IMR-90 (cell line): Measurements from ENCODE around the gene TRAPPC2L. TPM values are rescaled to one million over a fixed set of nuclear protein-coding genes. Genes with fewer than 3 reads are reported as not detected.

Source experiments
- ATAC-seq: fragments of 200-7000 bp; cut with Tn5 transposase; 2 replicates; pipeline ENCODE4 v1.9.1; 2020; ENCODE audit warnings: low read depth, mild to moderate bottlenecking, moderate library complexity
- BruUV-seq: library from RNA; stranded (reverse); fragments of 400-500 nt; replicated peaks from 2 replicates; lab custom pipeline; 2021; lab: Mats Ljungman, UMichigan
- CTCF ChIA-PET: fragments of 300-600 bp; formaldehyde crosslinking; extraction: SDS; loops from one replicate; lab custom pipeline; 2021; ENCODE audit warnings: antibody characterized with exemption; lab: Yijun Ruan, JAX
- POLR2A ChIA-PET: fragments of 300-600 bp; sonication (Branson Sonifier 250); formaldehyde crosslinking; loops from one replicate; lab custom pipeline; 2022; ENCODE audit warnings: antibody characterized with exemption; ENCODE audit not compliant: unreplicated experiment; lab: Charles Lee
- DNase-seq: peaks from one replicate; pipeline ENCODE4 v3.0.0; 2013
- H2AFZ ChIP-seq: replicated peaks from 2 replicates; pipeline ENCODE3; 2013; ENCODE audit warnings: low read length, mild to moderate bottlenecking; ENCODE audit not compliant: poor library complexity
- H2AK5ac ChIP-seq: 2 replicates; pipeline ENCODE4 v1.6.1; 2013; ENCODE audit warnings: low read depth, low read length, inconsistent platforms
- H2AK9ac ChIP-seq: replicated peaks from 2 replicates; pipeline ENCODE3; 2013; ENCODE audit warnings: mild to moderate bottlenecking, low read depth, low read length, moderate library complexity; ENCODE audit not compliant: poor library complexity
- H2BK120ac ChIP-seq: 2 replicates; pipeline ENCODE4 v1.6.1; 2013; ENCODE audit warnings: low read depth, low read length, inconsistent platforms
- H2BK15ac ChIP-seq: 3 replicates; pipeline ENCODE4 v1.6.1; 2013; ENCODE audit warnings: low read depth, low read length, inconsistent platforms
- H2BK20ac ChIP-seq: 2 replicates; pipeline ENCODE4 v1.6.1; 2013; ENCODE audit warnings: low read depth, mild to moderate bottlenecking, inconsistent platforms, low read length, moderate library complexity
- H2BK5ac ChIP-seq: 2 replicates; pipeline ENCODE4 v1.6.1; 2013; ENCODE audit warnings: mild to moderate bottlenecking, low read depth, low read length, inconsistent platforms; ENCODE audit not compliant: poor library complexity, severe bottlenecking
- H3K14ac ChIP-seq: replicated peaks from 2 replicates; pipeline ENCODE4 v1.6.1; 2013; ENCODE audit warnings: low read depth, low read length, inconsistent platforms
- H3K18ac ChIP-seq: 2 replicates; pipeline ENCODE4 v1.6.1; 2013; ENCODE audit warnings: low read depth, low read length, control low read depth
- H3K23ac ChIP-seq: 2 replicates; pipeline ENCODE4 v1.6.1; 2013; ENCODE audit warnings: low read depth, low read length, inconsistent platforms
- H3K27ac ChIP-seq: 2 replicates; pipeline ENCODE4 v1.5.1; 2013; ENCODE audit warnings: mild to moderate bottlenecking, control low read depth, low read length; ENCODE audit not compliant: insufficient read depth
- H3K27me3 ChIP-seq: 2 replicates; pipeline ENCODE4 v1.6.1; 2013; ENCODE audit warnings: low read length; ENCODE audit not compliant: control insufficient read depth, insufficient read depth
- H3K36me3 ChIP-seq: 2 replicates; pipeline ENCODE4 v1.6.1; 2013; ENCODE audit warnings: low read length, mixed read lengths; ENCODE audit not compliant: control insufficient read depth, insufficient read depth
- H3K4ac ChIP-seq: 2 replicates; pipeline ENCODE4 v1.6.1; 2013; ENCODE audit warnings: low read depth, low read length, inconsistent platforms
- H3K4me1 ChIP-seq: 2 replicates; pipeline ENCODE4 v1.6.1; 2013; ENCODE audit warnings: low read length, mixed read lengths; ENCODE audit not compliant: control insufficient read depth, insufficient read depth
- H3K4me2 ChIP-seq: 2 replicates; pipeline ENCODE4 v1.6.1; 2013; ENCODE audit warnings: low read depth, mild to moderate bottlenecking, control low read depth, low read length, moderate library complexity
- H3K4me3 ChIP-seq: 2 replicates; pipeline ENCODE4 v1.5.1; 2013; ENCODE audit warnings: low read depth, mild to moderate bottlenecking, control low read depth, low read length, moderate library complexity; ENCODE audit not compliant: insufficient read depth
- H3K56ac ChIP-seq: 2 replicates; pipeline ENCODE4 v1.6.1; 2013; ENCODE audit warnings: low read length, inconsistent platforms; ENCODE audit not compliant: insufficient read depth; ENCODE audit errors: extremely low read depth
- H3K79me1 ChIP-seq, 2 experiments: 2 replicates each; pipeline ENCODE4 v1.6.1; 2013; ENCODE audit warnings: low read length in 2 of 2, inconsistent platforms in 1 of 2, low read depth in 1 of 2
- H3K9ac ChIP-seq: 2 replicates; pipeline ENCODE4 v1.6.1; 2013; ENCODE audit warnings: low read depth, low read length, control low read depth
- H3K9me1 ChIP-seq: 2 replicates; pipeline ENCODE4 v1.6.1; 2013; ENCODE audit warnings: low read length, inconsistent platforms; ENCODE audit not compliant: insufficient read depth
- H3K9me3 ChIP-seq: 2 replicates; pipeline ENCODE4 v1.6.1; 2013; ENCODE audit warnings: low read length; ENCODE audit not compliant: control insufficient read depth, insufficient read depth
- H4K20me1 ChIP-seq: 2 replicates; pipeline ENCODE4 v1.6.1; 2013; ENCODE audit warnings: low read length, inconsistent platforms; ENCODE audit not compliant: insufficient read depth
- H4K5ac ChIP-seq: 2 replicates; pipeline ENCODE4 v1.6.1; 2013; ENCODE audit warnings: mild to moderate bottlenecking, low read depth, low read length, control low read depth
- H4K8ac ChIP-seq, 2 experiments: 2 replicates each; pipeline ENCODE4 v1.6.1; 2013; ENCODE audit warnings: low read depth in 2 of 2, low read length in 2 of 2, control low read depth in 1 of 2, inconsistent platforms in 1 of 2
- H4K91ac ChIP-seq: 2 replicates; pipeline ENCODE4 v1.6.1; 2013; ENCODE audit warnings: low read depth, low read length, inconsistent platforms; ENCODE audit not compliant: insufficient read depth
- MAFK ChIP-seq: IDR thresholded peaks from 2 replicates; pipeline ENCODE4 v1.6.1; 2012; ENCODE audit warnings: low read depth, low read length, improper control_type of control experiment
- RAD21 ChIP-seq: IDR thresholded peaks from 2 replicates; pipeline ENCODE4 v1.6.1; 2012; ENCODE audit warnings: low read length, improper control_type of control experiment
- WGBS, 2 experiments: methylation state at CpG; one replicate each; pipeline versions ENCODE4 v1.1.5 to v1.1.7; 2013; ENCODE audit warnings: missing lambda C conversion rate in 2 of 2; ENCODE audit not compliant: insufficient read length in 1 of 2; ENCODE audit errors: extremely low coverage in 2 of 2; 5-methylcytosine and 5-hydroxymethylcytosine counted together
- dilution Hi-C: fragments of 300-500 bp; cut with HindIII; formaldehyde crosslinking; loops from one replicate; pipeline ENCODE4 v1.14.3; 2018; ENCODE audit warnings: low sequenced_read_pairs; ENCODE audit not compliant: unreplicated experiment
- in situ Hi-C: fragments of 300-500 bp; cut with MboI; formaldehyde crosslinking; loops from 3 replicates; pipeline ENCODE4 v1.14.3; 2019; ENCODE audit warnings: low sequenced_read_pairs, inconsistent platforms, mixed read lengths
- intact Hi-C: fragments of 100-400 bp; cut with micrococcal nuclease; formaldehyde crosslinking; loops from 2 replicates; pipeline ENCODE4 v1.10.0; 2022
- polyA plus RNA-seq, 3 experiments: library from polyadenylated mRNA; depleted of rRNA; stranded (reverse); fragments of >200 nt; gene quantifications; 2 replicates each; pipeline ENCODE4 v1.2.3, GENCODE V29; 2012; ENCODE audit warnings: low replicate concordance in 1 of 3
- total RNA-seq: library from RNA; depleted of rRNA; stranded (reverse); fragments of >200 nt; gene quantifications from 2 replicates; pipeline ENCODE4 v1.2.3, GENCODE V29; 2012

TRAPPC2L gene
- total and polyA plus RNA-seq, 2 of the 4 experiments (the other 2 are of a cell fraction) = 102 to 109 TPM

DNA sequence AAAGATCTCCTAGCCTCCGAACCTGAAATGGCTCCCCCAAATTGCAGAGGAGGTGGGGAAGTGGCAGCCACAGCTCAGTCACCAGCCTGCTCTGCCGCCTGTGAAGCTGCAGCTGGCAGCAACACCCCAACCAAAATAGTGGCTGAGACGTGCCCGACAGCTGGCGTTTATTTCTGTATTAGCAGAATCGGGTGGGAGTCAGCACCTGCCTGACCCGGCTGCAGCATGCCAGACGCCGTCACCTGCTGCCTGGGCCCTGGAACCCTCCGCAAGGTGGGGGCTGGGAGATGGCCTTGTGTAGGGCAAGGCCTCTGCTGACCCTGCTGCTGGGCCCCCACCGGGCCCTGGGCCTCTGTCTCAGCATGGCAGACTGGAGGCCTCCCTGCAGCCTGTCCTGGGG is 27.0 kb downstream of the TRAPPC2L start:
- intact Hi-C loops (no loop called here), dilution Hi-C loops (no loop called here), in situ Hi-C loops (no loop called here)
- no peaks in the 10 kb centered on the region for H3K36me3 ChIP-seq
- no peak overlapping the region for H2AK5ac ChIP-seq
- no CpG with 5 or more reads among the region's 11 CpGs for WGBS, 2 experiments
- H2AK9ac ChIP-seq = no peak overlapping the region
- no peaks in the 10 kb centered on the region for H3K9me1 ChIP-seq
- no peaks in the 10 kb centered on the region; the same call in 1 of the 2 replicates for H3K9me3 ChIP-seq
- DNase-seq (no peak), ATAC-seq (no peak)
- H4K91ac ChIP-seq = no peak overlapping the region
- no peak overlapping the region for H2AFZ ChIP-seq
- H3K4ac ChIP-seq = no peak overlapping the region
- H2BK120ac ChIP-seq = no peak overlapping the region
- ChIA-PET POLR2A (no interaction called here), CTCF (no interaction called here)
- H3K4me1 ChIP-seq = peaks cover 8% of the 10 kb centered on the region; the same call in 1 of the 2 replicates
- H2BK20ac ChIP-seq = no peak overlapping the region
- peaks cover 23% of the 10 kb centered on the region for H3K27me3 ChIP-seq
- no peaks in the 10 kb centered on the region for H4K20me1 ChIP-seq
- H3K23ac ChIP-seq = no peak overlapping the region
- no peak overlapping the region for H3K4me2 ChIP-seq
- H4K5ac ChIP-seq = no peak overlapping the region
- no peak overlapping the region for H3K18ac ChIP-seq
- H3K4me3 ChIP-seq = no peak overlapping the region
- no peaks in the 10 kb centered on the region for H3K79me1 ChIP-seq
- H3K14ac ChIP-seq = no peak overlapping the region
- no peak overlapping the region for H3K56ac ChIP-seq
- no peak overlapping the region for H2BK15ac ChIP-seq
- no peak overlapping the region for H3K27ac ChIP-seq
- H3K9ac ChIP-seq = no peak overlapping the region
- no peak for TF ChIP-seq MAFK
- TF ChIP-seq RAD21 = no peak
- no TSS peak for BruUV-seq
- no peak overlapping the region for H2BK5ac ChIP-seq
- no peak overlapping the region for H4K8ac ChIP-seq
